ENCODE data around the gene EHD4. TPM values are rescaled to one million over a fixed set of nuclear protein-coding genes. Genes with fewer than 3 reads are reported as not detected.

Gene EHD4
- total RNA-seq, 1 donor from 2014 or later = 30.2 TPM

DNA sequence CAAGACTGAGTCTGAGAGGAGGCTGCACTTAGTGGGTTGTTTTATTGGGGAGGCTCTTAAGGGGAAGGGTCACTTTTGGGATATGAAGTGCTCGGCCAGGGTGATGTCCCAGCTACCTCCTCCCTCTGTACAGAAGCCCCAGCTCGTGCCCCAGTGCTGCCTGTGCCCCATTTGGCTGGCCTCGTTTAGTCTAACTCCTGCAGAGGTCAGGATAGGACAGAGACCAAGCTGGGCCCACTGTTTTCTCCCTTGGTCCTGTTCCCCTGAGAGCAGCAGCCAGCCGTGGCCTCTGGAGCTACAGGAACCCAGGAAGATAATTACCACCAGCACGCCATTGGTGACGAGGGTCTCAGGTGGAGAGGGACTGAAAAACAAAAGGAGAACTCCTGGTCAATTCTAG lies 30.0 kb upstream of the EHD4 start:
- H3K4me3 ChIP-seq (ENCODE audit: low read depth, low read length) = no peak overlapping the region
- TF ChIP-seq, protein P1, sequence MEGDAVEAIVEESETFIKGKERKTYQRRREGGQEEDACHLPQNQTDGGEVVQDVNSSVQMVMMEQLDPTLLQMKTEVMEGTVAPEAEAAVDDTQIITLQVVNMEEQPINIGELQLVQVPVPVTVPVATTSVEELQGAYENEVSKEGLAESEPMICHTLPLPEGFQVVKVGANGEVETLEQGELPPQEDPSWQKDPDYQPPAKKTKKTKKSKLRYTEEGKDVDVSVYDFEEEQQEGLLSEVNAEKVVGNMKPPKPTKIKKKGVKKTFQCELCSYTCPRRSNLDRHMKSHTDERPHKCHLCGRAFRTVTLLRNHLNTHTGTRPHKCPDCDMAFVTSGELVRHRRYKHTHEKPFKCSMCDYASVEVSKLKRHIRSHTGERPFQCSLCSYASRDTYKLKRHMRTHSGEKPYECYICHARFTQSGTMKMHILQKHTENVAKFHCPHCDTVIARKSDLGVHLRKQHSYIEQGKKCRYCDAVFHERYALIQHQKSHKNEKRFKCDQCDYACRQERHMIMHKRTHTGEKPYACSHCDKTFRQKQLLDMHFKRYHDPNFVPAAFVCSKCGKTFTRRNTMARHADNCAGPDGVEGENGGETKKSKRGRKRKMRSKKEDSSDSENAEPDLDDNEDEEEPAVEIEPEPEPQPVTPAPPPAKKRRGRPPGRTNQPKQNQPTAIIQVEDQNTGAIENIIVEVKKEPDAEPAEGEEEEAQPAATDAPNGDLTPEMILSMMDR (conservative IDR thresholded peaks at IDR 0.05; ENCODE audit: low read depth, low read length) = no peak
- DNase-seq (ENCODE audit: low read depth) = no peak

DNA sequence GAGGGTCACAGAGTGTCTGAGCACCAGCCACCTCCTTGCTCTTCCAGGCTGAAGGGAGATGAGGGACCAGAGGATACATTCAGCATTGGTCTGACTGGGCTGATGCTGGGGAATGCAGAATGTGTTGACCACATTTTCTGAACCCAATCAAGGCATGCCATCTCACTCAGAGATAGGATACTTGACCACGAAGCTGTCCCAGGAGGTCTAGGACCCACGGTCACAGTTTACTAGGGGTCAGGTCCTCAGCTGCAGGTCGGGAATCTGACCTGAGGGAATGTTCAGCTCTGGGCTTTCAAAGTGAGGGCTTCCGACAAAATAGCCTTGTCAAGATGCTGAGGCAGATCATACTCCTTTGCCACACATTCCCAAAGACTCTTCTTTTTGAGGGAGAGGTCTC lies 28.9 kb upstream of the EHD4 start:
- DNase-seq (ENCODE audit: low read depth) = no peak
- TF ChIP-seq, protein P1 (conservative IDR thresholded peaks at IDR 0.05; ENCODE audit: low read depth, low read length) = no peak

DNA sequence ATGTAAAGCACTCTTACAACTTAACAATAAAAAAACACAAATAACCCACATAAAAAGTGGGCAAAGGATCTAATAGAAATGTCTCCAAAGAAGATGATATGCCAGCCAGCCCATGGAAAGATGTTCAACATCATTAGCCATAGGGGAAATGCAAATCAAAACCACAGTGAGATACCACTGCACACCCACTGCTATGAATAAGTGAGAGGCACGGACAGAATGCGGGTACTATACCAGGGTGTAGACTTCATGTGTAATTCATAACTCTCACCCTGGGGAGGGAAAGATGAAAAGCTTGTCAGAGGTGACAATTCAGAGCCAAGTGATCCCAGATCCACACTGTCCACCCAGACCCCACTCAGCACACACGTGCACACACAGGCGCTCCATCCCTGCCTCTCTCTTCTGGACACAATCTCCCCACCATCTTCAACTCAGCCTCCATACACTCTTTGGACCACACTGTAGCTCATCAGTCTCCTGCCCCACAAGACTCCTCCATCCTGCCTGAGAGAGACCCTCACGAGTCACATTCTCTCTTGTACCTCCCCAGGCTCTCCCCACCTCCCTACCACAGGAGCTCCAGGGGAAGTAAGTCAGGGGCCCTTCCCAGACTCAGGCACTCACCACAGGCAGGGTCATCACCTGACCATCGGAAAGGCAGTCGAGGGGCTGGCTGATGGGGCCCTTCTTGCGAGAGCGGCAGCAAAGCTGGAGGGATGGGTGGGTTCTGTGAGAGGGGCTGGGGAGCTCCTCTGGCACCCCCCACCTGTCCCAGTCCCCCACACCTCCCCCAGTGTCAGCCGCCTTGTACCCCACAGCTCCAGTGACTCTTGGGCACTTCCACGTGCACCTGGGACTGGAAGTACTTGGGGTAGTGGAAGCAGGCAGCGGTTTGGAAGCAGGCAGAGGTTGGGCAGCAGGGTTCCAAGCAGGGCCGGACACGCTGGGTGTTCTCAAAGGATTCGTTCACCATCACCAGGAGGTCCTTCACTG lies 27.2 kb upstream of the EHD4 start:
- DNase-seq (ENCODE audit: low read depth) = no peak
- TF ChIP-seq, protein P1 (conservative IDR thresholded peaks at IDR 0.05; ENCODE audit: low read depth, low read length) = no peak
- H3K4me3 ChIP-seq (ENCODE audit: low read depth, low read length) = no peak overlapping the region

More for the DNA sequence above, 28.9 kb upstream of the EHD4 start:
- H3K4me3 ChIP-seq (ENCODE audit: low read depth, low read length) = no peak overlapping the region

DNA sequence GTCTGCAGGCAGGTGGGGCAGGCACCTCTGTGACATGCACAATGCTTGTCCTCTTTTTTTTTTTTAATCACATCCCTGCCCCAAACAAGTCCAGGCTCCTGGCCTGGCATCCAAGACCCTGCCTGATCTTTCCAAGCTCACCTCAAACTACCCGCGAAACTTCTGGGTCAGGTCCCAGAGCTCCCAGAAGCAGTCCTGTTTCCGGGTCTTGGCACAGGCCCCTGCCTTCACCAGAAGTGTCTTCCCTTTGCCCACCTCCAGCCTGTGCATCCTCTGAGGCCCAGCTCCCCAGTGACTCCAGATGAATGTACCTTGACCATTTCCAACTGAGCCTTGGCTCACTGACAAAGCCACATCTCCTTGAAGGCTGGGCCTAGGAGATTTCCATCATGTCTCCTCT lies 25.5 kb upstream of the EHD4 start:
- no peak for DNase-seq (ENCODE audit: low read depth)
- H3K4me3 ChIP-seq (ENCODE audit: low read depth, low read length) = no peak overlapping the region
- TF ChIP-seq, protein P1 (conservative IDR thresholded peaks at IDR 0.05; ENCODE audit: low read depth, low read length) = no peak

DNA sequence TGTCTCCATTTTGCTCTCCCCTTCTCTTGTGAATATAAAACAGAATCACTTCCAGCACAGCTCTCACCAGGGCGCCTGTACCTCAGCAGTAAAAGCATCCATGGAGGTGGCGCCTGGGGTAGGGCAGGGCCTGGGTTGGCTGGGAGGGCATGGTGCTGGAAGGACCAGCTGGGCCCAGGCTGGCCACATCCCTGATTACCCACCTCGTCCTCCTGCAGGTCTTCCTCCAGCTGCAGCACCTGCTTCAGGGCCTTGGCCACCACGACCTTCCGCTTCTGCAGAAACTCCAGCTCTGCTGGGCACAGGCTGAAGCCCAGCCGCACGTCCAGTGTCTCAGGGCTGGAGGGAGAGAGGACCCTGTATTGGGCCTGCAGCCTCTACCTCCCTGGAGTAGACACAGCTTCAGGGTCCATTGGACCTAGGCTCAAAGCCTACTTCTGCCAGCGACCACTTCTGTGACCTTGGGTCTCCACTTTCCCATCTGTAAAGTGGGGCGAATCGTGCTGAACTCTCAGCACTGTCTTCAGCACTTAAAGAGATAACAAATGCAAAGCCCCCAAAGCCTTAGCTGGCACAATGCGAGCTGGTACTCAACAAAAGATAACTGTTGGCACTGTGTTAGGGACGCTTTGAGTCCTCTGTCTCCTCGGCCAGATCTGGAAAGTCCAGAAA lies 24.7 kb upstream of the EHD4 start:
- H3K4me3 ChIP-seq (ENCODE audit: low read depth, low read length) = no peak overlapping the region
- TF ChIP-seq, protein P1 (conservative IDR thresholded peaks at IDR 0.05; ENCODE audit: low read depth, low read length) = no peak
- DNase-seq (ENCODE audit: low read depth) = no peak

DNA sequence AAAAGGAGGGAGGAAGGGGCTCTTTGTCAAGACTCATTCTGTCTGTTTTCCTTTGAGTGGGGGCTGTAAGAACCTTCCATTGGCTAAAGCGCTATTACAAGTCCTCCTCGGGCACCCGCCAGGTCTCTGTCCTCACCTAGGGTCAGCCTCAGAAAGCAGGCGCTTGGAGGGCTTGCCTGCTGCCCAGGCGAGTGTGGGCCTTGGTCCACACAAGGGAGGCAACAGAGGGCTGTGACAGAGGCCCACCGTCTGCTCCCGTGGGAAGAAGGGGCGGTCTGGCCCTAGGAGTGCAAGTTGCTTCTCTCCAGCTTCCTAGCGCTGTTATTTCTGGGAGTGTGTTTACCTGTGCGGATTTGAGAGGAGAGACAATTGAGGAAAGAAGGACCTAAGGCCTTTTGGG lies 24.0 kb upstream of the EHD4 start:
- H3K4me3 ChIP-seq (ENCODE audit: low read depth, low read length) = no peak overlapping the region
- TF ChIP-seq, protein P1 (conservative IDR thresholded peaks at IDR 0.05; ENCODE audit: low read depth, low read length) = no peak
- DNase-seq (ENCODE audit: low read depth) = no peak

Measured in epithelial cell of proximal tubule (primary cell).